Aorta (tissue), 5 donors: Measurements from ENCODE around the gene PDGFRB. TPM values are rescaled to one million over a fixed set of nuclear protein-coding genes. Genes with fewer than 3 reads are reported as not detected.

Source experiments
- ATAC-seq: fragments of 200-7000 bp; cut with Tn5 transposase; one replicate; pipeline ENCODE4 v1.9.1; 2022; ENCODE audit warnings: moderate library complexity; ENCODE audit not compliant: low FRiP score
- DNase-seq, 2 donors: peaks; one replicate each; pipeline ENCODE4 v3.0.0-alpha.2; 2020
- H3K27ac ChIP-seq, 2 donors: one replicate each; pipeline ENCODE4 v1.5.1; 2013; ENCODE audit warnings: low read length in 2 of 2, mild to moderate bottlenecking in 2 of 2, moderate library complexity in 2 of 2, control low read depth in 1 of 2, inconsistent platforms in 1 of 2, low read depth in 1 of 2
- H3K27me3 ChIP-seq, 2 donors: one replicate each; pipeline ENCODE4 v1.6.1; 2013; ENCODE audit warnings: control low read depth in 1 of 2, low read length in 1 of 2, mild to moderate bottlenecking in 1 of 2, moderate library complexity in 1 of 2; ENCODE audit not compliant: insufficient read depth in 2 of 2, control insufficient read depth in 1 of 2
- H3K36me3 ChIP-seq, 2 donors: one replicate each; pipeline ENCODE4 v1.6.1; 2013; ENCODE audit warnings: control low read depth in 1 of 2, low read length in 1 of 2, mild to moderate bottlenecking in 1 of 2; ENCODE audit not compliant: insufficient read depth in 2 of 2, control insufficient read depth in 1 of 2
- H3K4me1 ChIP-seq, 2 donors: one replicate each; pipeline ENCODE4 v1.6.1; 2013; ENCODE audit warnings: low read length in 2 of 2, control low read depth in 1 of 2, mild to moderate bottlenecking in 1 of 2, moderate library complexity in 1 of 2; ENCODE audit not compliant: insufficient read depth in 2 of 2, control insufficient read depth in 1 of 2
- H3K4me3 ChIP-seq, 2 donors: one replicate each; pipeline ENCODE4 v1.5.1; 2013; ENCODE audit warnings: low read length in 2 of 2, control low read depth in 1 of 2, mild to moderate bottlenecking in 1 of 2
- H3K9me3 ChIP-seq: one replicate; pipeline ENCODE4 v1.6.1; 2013; ENCODE audit warnings: mild to moderate bottlenecking, low read length; ENCODE audit not compliant: control insufficient read depth
- WGBS, 2 donors: extraction: QIAGEN DNeasy Blood & Tissue Kit; methylation state at CpG; one replicate each; pipeline ENCODE4 v1.1.7; 2013; 5-methylcytosine and 5-hydroxymethylcytosine counted together
- intact Hi-C, 2 donors: fragments of 100-400 bp; cut with DNase I; formaldehyde crosslinking; loops; one replicate each; pipeline versions ENCODE4 v1.14.2 to v1.15.0; 2022
- polyA plus RNA-seq, 2 donors: library from polyadenylated mRNA; stranded (reverse); fragments of 200-250 nt; gene quantifications; one replicate each; pipeline ENCODE4 v1.2.3, GENCODE V29; 2013
- total RNA-seq, 2 donors: library from RNA; stranded (reverse); fragmentation: NEBNext Ultra II Directional; extraction: Animal tissue kit (Norgen Biotek cat#: 25700); gene quantifications; one replicate each; pipeline ENCODE4 v1.2.1, GENCODE V29; 2021
- donor health status: healthy with polysubstance abuse.
- donor health status: Bipolar disorder and iron deficiency.
- donor health status: DM: no; HTN: no; CAD: no.
- donor health status: DM: no; HTN: no; CAD: no.
- donor health status: DM: yes; HTN: yes; CAD: no.

Gene PDGFRB
- total and polyA plus RNA-seq, 4 donors: 44.0 to 360 (median 285) TPM

GRCh38 chr5:150162142-150162513 lies 6.5 kb upstream of the PDGFRB start:
- 88 to 97% methylated on average over 3 of the region's 3 CpGs for WGBS, 2 donors

GRCh38 chr5:150161242-150162141 lies 5.8 kb upstream of the PDGFRB start:
- 44 to 48% methylated on average over 14 of the region's 14 CpGs for WGBS, 2 donors
- no peaks in the 10 kb centered on the region for H3K27me3 ChIP-seq
- DNase-seq: peak; percentile 91 to 97
- ATAC-seq: peak; percentile 84
- no peaks in the 10 kb centered on the region for H3K36me3 ChIP-seq
- peaks cover 0 to 2% of the 10 kb centered on the region in 2 donors for H3K4me1 ChIP-seq
- intact Hi-C loops: loop anchor here (1.0 to 2.0 kb wide), 3 partner anchors 31 to 57 kb away; no protein-coding TSS in a partner anchor
- H3K27ac ChIP-seq: peak overlapping the region in 1 of 2 donors; percentile 26
- H3K4me3 ChIP-seq: no peak overlapping the region
- H3K9me3 ChIP-seq: no peaks in the 10 kb centered on the region

More at GRCh38 chr5:150162142-150162513, 6.5 kb upstream of the PDGFRB start:
- Histone ChIP-seq H3K36me3 (no peaks in the 10 kb centered on the region), H3K4me3 (no peak overlapping the region), H3K27me3 (no peaks in the 10 kb centered on the region), H3K4me1 (peaks cover 0 to 2% of the 10 kb centered on the region in 2 donors), H3K27ac (no peak overlapping the region), H3K9me3 (no peaks in the 10 kb centered on the region)
- intact Hi-C loops: no loop called here
- ATAC-seq (no peak), DNase-seq (no peak)

GRCh38 chr5:150160448-150161081 lies 4.9 kb upstream of the PDGFRB start:
- ATAC-seq: no peak
- Histone ChIP-seq H3K27me3 (no peaks in the 10 kb centered on the region), H3K36me3 (no peaks in the 10 kb centered on the region), H3K27ac (peak overlapping the region; percentile 2 to 58), H3K4me1 (peaks cover 0 to 2% of the 10 kb centered on the region in 2 donors), H3K9me3 (no peaks in the 10 kb centered on the region), H3K4me3 (no peak overlapping the region)
- intact Hi-C loops: loop anchor here (1.0 to 2.0 kb wide), 3 partner anchors 30 to 58 kb away; no protein-coding TSS in a partner anchor
- 55 to 60% methylated on average over 5 of the region's 5 CpGs for WGBS, 2 donors
- no peak for DNase-seq

GRCh38 chr5:150159741-150160179 lies 4.1 kb upstream of the PDGFRB start:
- H3K4me1 ChIP-seq: peaks cover 0 to 2% of the 10 kb centered on the region in 2 donors
- H3K27me3 ChIP-seq: no peaks in the 10 kb centered on the region
- WGBS, 2 donors: 3 to 11% methylated on average over 8 to 9 of the region's 9 CpGs
- no peaks in the 10 kb centered on the region for H3K36me3 ChIP-seq
- H3K4me3 ChIP-seq: no peak overlapping the region
- peak overlapping the region; percentile 2 to 58 for H3K27ac ChIP-seq
- intact Hi-C loops: loop anchor here (2.0 kb wide), 2 partner anchors 29 to 59 kb away; no protein-coding TSS in a partner anchor
- H3K9me3 ChIP-seq: no peaks in the 10 kb centered on the region
- DNase-seq: peak; percentile 79 to 85
- ATAC-seq: no peak

GRCh38 chr5:150159031-150159430 lies 3.4 kb upstream of the PDGFRB start:
- H3K36me3 ChIP-seq: no peaks in the 10 kb centered on the region
- peak overlapping the region in 1 of 2 donors; percentile 29 for H3K27ac ChIP-seq
- H3K4me1 ChIP-seq: peaks cover 0 to 2% of the 10 kb centered on the region in 2 donors
- intact Hi-C loops: no loop called here
- ATAC-seq (no peak), DNase-seq (no peak)
- no peaks in the 10 kb centered on the region for H3K27me3 ChIP-seq
- WGBS, 2 donors: 57 to 58% methylated on average over 6 of the region's 6 CpGs
- H3K9me3 ChIP-seq: no peaks in the 10 kb centered on the region
- H3K4me3 ChIP-seq: no peak overlapping the region

- no peak overlapping the region for H3K4me3 ChIP-seq
- no peaks in the 10 kb centered on the region for H3K27me3 ChIP-seq
- 23 to 27% methylated on average over 12 of the region's 12 CpGs for WGBS, 2 donors
- intact Hi-C loops: no loop called here
- peak overlapping the region in 1 of 2 donors; percentile 28 for H3K27ac ChIP-seq
- peaks cover 0 to 2% of the 10 kb centered on the region in 2 donors for H3K4me1 ChIP-seq
- H3K9me3 ChIP-seq: no peaks in the 10 kb centered on the region
- ATAC-seq (no peak), DNase-seq (no peak)
- H3K36me3 ChIP-seq: no peaks in the 10 kb centered on the region
These were observed 2.7 kb upstream of the PDGFRB start for GRCh38 chr5:150158170-150158949.

GRCh38 chr5:150157168-150157567 lies 1.5 kb upstream of the PDGFRB start:
- Histone ChIP-seq H3K27ac (peak overlapping the region in 1 of 2 donors; percentile 22), H3K36me3 (no peaks in the 10 kb centered on the region), H3K4me3 (no peak overlapping the region), H3K4me1 (peaks cover 0 to 2% of the 10 kb centered on the region in 2 donors), H3K9me3 (no peaks in the 10 kb centered on the region), H3K27me3 (no peaks in the 10 kb centered on the region)
- intact Hi-C loops: no loop called here
- WGBS, 2 donors: 72 to 75% methylated on average over 3 of the region's 3 CpGs
- DNase-seq: no peak
- ATAC-seq: no peak

- Histone ChIP-seq H3K27me3 (no peaks in the 10 kb centered on the region), H3K9me3 (no peaks in the 10 kb centered on the region), H3K36me3 (no peaks in the 10 kb centered on the region), H3K27ac (peak overlapping the region; percentile 9 to 95), H3K4me3 (no peak overlapping the region), H3K4me1 (peaks cover 0 to 2% of the 10 kb centered on the region in 2 donors)
- DNase-seq: no peak
- 80 to 82% methylated on average over 4 of the region's 4 CpGs for WGBS, 2 donors
- no peak for ATAC-seq
- intact Hi-C loops: no loop called here
These were observed 895 bp upstream of the PDGFRB start for GRCh38 chr5:150156540-150156939.
